GM18517 (cell line): ENCODE results near the gene CADM2.
"Not testable (repeated sequence)": the region's sequence is repeated elsewhere in the genome, so short reads cannot be mapped to it uniquely, and the experiment has no call there.

Experiments
- ATAC-seq: cut with Tn5 transposase; IDR thresholded peaks from one replicate; pipeline ENCODE4 v1.9.1; 2021; ENCODE audit warnings: mild to moderate bottlenecking, moderate library complexity; ENCODE audit not compliant: unreplicated experiment

Gene CADM2

DNA sequence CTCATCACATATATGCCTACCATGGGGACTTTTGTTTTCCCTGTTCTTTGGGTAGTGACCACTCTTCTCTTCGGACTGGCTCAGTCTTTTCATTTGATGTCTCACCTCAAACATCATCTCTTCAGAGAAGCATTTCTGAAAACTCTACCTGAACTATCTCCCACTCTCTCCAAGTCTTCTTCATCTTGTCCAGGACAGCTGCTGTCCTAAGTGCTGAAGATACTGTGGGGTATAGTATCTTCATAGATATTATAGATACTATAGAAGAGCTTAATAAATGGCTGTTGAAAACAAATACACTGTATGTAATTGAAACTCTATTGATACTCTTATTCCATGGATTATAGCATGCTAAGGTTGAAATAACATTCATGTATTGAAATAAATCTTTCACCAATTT is 672.3 kb downstream of the CADM2 start:
- ATAC-seq: no peak

DNA sequence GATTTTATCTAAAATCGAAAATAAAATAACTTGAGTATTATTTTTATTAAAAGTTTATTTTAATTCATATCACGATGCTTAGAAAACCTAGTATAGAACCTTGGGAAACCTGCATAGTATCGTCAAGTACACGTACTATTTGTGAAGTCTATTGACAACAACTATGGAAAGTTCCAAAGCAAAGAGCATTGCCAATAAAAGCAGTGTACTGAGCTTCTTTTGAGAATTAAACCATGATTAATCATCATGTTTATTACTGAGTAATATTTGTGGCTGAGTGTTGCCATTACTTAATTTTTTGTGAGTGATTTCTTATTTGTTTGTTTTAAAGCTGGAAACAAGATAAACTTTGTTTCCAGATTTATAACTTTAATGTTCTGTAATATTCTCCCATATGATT is 674.1 kb downstream of the CADM2 start:
- no peak for ATAC-seq

DNA sequence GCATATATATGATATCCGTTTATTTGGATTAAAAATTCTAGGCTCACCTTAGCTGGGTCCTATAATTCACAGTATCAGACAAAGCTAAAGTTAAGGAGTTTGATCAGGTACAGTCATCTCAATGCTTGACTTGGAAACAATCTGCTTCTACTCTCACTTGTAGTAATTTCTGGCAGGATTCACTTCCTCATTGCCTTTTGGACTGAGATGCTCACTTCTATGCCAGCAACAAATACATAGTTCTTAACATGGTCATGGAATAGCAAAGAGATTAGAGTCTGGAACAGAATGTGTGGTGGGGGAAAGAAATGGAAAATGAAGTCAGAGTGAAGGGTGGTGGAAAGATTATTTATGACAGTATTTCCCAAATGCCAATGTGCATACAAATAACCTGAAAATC is 693.6 kb downstream of the CADM2 start:
- no peak for ATAC-seq

GRCh38 chr3:85660451-85660850 is 701.7 kb downstream of the CADM2 start:
- ATAC-seq: no peak

GRCh38 chr3:85662462-85662861 is 703.7 kb downstream of the CADM2 start:
- no peak for ATAC-seq

DNA sequence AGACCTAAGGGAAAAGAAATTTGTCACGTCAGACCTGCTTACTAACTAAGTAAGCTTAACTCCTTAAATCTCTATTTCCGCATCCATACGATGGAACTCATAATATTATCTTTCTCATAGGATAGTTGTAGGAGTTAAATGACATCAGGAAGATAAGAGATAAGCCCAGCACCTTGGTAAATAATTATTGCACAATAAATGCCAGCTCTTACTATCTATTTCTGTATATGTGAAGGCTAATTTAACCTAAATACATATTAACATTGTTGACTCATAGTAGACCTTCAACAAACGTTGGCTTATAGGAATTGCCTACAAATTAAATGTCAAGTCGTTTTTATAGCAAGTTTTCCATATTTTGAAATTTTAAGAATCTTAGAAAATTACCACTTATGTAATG is 709.0 kb downstream of the CADM2 start:
- ATAC-seq: no peak

DNA sequence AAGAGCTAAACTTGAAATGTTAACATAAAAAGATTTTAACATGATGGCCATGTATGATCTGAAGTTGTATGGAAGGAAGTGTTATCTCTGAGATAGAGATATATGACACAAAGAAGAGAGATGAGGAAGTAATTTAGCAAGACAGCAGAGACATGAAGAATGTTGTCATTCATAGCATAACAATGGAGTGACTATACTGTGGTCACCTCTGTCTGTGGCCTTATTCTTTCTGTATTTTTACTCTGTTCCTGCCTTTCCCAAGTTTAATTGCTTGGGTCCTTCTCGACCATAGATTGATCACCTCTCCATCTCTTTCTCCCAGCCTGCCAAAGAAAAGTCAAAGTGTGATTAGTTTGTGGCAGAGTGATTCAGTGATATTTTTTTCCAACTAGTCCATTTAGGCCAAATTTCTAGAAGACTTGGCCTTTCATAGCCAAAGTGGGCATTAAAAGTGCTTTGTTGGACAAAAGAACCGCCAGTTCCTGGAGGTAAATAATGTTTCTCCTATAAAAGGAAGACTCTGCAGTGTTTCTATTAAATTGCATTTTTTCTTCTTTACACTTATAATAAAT is 711.9 kb downstream of the CADM2 start:
- ATAC-seq: no peak

GRCh38 chr3:85672761-85673160 is 714.0 kb downstream of the CADM2 start:
- ATAC-seq: no peak

DNA sequence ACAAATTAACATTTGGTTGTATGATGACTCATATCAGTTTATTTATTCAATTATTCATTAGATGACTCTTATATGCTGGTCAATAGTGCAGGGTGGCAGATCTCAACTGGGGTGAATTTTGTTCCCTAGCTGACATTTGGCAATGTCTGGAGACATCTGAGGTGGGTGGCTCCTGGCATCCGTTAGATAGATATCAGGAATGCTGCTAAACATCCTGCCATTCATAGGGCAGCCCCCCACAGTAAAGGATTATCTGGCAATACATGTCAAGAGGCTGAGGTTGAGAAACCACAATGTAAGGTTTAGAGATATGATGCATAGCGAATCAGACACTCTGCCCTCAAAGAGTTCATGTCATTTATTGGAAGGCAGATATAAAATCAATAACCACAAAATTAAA is 719.9 kb downstream of the CADM2 start:
- ATAC-seq: no peak

GRCh38 chr3:85681906-85682305 is 723.1 kb downstream of the CADM2 start:
- no peak for ATAC-seq

DNA sequence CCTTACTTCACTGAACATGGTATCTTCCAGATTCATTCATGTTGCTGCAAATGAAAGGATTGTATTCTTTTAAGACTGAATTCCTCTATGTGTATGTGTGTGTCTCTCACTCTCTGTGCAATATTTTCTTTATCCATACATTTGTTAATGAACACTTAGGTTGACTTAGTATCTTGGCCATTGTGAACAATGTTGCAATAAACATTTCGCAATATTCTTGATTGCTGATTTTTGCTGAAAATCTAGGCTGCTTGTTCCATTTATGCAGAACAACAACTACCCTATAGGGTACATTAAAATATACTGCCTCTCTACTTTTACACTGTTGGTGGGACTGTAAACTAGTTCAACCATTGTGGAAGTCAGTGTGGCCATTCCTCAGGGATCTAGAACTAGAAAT is 732.4 kb downstream of the CADM2 start:
- ATAC-seq: no peak

GRCh38 chr3:85697156-85697555 is 738.4 kb downstream of the CADM2 start:
- ATAC-seq: no peak

DNA sequence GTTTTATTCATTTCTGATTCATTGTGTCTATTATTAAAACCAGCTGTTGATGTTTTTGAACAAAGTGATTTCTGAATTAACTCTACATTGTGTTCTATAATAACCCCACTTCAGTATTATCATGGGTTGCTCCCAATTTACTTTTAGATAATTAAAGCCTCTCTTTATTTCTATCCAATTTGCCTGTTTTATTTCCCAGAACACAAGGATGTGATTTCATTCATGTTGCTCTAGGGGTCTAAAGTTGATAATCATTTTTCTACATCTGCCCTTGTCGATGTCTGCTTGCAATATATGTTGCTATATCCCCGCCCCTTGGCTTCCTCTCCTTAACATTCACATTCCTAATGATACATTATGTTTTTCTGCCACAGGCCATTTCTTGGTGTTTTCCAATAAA is 747.3 kb downstream of the CADM2 start:
- ATAC-seq: no peak

DNA sequence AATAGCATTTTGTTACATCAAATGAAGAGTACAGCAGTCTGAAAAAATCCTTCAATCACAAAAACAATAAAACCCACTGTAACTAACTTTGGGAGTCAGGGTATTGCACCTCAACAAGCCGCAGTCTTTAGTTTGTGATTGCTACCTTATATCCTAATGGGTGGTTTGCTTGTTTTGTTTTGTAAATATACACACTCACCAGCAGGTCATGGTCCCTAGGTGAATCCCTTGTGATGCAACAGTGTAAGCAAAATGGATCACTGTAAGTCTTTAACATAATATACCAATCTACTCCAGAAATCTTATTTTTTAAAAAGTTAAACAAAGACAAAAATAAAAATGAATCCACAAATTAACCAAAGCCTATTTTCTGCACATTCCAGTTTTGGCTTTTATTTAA is 749.5 kb downstream of the CADM2 start:
- not testable (repeated sequence) for ATAC-seq

DNA sequence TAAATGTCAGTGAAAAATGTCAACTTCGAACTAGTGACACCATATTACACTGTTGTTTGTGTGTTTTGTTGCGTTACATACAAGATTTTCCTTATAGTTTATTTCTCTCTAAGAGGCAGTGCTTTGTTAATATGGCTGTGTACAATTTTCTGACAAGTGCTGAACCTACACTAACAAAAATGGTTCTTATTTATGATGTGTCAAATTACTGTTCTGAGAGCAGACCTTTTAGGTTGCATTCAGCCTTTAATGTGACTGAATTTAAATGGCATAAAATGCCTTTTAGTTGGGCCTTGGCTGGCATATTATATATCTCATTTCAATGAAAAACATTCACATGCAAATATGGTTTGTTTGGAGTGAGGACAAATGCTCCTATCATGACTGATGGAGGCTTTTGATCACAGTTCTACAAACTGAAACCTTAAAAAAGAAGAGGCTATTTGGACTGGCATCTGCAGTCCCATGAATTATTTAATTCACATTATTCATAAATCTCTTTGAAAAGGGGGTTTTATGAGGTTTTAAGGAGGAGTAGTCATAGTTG is 750.6 kb downstream of the CADM2 start:
- ATAC-seq: no peak

DNA sequence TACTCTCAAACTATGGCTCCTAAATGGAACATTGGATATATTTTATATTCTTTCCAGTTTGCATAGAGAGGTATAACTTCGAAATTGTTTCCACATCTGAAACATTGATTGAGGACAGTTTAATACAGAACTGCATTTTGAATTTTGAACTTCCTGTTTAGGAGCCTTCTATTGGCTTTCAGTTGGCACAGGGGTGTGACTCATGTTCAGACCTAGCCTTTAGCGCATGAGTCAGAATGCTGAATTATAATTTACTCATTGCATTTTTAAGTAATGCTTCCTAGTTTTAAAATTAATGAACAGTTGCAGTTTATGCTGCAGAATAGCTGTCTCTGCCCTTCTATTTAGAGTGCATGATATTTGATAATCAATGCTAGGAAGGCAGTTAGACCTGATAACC is 751.7 kb downstream of the CADM2 start:
- ATAC-seq: no peak

DNA sequence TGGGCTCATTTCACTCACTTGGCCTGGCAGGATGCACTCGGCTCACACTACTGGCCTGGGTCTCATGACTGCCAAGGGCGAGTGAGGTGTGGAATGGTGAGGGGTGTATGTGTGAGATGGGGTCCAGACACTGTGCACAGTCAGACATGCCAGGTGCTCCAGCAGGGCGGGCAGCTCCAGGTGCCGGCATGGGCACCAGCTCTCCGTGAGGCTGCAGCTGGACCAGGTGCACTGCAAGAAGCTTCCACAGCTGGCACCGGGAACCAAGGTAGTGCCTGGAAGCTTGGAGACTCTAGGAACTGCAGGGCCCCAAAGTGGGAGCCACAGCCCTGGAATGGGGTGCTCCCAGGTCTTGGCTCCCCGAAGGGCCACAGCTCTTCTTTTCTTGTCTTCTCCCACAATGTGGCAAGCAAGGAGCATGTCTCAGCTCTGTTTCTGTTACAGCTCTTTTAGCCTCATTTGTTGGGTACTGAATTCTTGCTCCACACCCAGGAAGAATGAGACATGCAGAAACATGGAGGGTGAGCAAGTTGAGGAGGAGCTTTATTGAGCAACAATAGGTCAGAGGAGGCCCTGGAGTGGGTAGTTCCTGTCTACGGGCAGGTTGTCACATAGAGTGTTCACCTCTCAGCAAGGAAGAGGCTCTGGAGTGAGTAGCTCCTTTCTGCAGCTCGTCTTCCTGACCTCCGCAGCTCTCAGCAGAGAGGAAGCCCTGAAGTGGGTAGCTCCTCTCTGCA is 762.8 kb downstream of the CADM2 start:
- ATAC-seq: no peak

DNA sequence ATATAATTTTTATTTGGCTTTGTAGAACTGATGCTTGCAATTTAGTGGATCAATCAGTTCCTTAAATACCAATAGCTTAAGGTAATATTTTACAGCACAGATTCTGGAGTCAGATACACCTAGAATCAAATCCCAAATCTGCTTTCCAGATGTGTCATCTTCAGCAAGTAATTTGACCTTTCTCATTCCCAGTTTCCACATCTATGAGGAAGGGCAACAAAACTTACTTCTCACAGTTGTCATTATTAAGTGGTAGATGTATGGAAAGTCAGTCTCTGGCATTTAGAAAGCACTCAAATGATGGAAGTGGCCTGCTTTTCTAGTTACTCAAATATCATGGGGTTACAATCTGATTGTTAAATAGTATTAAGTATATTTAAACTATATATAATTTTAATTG is 767.0 kb downstream of the CADM2 start:
- no peak for ATAC-seq

DNA sequence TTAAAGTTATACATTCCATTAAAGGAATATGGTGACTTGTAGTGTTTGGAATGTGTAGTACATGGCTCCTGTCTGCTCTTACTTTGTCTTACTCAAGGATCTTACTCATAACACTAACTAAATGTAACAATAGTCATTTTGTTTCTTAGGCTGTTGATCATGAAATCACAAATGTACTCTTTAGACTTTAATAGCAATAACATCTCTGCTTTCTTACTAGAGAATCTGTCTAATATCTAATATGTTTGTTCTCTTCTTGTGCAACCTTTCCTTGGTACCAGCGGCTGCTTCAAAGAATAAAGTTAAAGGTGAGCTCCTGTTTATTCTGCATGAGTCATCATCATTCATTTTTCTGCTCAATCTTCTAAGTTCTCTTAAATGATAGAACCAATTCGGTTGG is 767.5 kb downstream of the CADM2 start:
- ATAC-seq: no peak

DNA sequence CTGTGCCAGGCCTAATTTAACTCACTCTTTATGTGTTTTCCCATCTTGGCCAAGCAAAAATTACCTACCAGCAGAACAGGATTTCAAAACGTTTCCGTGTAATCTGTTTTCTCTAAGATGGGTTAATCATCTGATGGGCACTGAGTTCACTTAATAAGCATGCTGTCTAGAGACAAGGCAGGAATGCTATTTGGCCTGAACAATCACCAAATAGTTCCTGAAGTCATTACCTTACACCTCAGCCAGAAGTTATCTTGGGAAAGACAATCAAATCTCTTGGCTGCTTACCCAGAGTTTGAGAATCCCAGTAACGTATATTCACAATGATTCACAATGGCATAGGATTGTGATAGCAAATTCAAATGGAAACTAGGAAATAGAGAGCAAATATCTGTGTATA is 779.1 kb downstream of the CADM2 start:
- ATAC-seq: no peak

DNA sequence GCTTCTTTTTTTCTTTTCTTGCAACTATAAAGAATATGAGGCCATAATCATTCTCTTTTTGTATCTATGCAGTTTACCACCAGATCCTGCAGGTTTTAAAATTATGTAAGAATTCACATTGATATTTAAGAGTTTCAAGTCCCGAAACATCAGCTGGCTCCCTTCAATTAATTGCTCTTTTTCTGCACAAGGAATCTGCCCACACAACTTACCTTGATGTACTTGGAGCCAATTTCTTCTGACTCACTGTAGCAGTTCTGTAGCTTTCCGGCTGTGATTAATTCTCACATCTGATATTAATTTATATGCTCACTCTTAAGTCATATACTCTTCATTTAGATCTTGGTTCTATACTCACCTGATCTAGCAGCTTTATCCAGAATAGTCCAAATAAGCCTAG is 781.8 kb downstream of the CADM2 start:
- ATAC-seq: no peak

GRCh38 chr3:85758442-85758841 is 799.7 kb downstream of the CADM2 start:
- ATAC-seq: no peak

DNA sequence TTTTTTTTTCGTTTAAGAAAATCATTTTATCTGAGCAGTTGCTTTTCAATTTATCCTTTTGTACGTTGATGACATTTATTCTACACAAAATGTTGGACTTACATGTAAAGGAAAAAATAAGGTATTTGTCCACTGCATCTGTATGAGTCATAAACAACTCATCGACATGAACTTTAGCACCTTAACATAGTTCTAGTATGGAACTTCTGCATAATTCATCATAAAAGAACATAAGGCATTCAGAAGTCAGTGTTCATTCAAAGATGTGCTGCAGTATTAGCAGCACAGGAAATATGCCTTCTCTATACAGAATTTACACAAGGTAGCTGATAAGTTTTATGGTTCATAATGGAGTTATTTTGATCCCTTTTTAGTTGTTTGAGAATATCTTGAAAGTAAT is 801.6 kb downstream of the CADM2 start:
- no peak for ATAC-seq
